ENCODE measurements around the gene DMRTC2. TPM values are rescaled to one million over a fixed set of nuclear protein-coding genes. Genes with fewer than 3 reads are reported as not detected.

Gene DMRTC2
- total RNA-seq, 1 experiment from 2014 or later, result not detected

GRCh38 chr19:41868120-41868988 lies 23.5 kb downstream of the DMRTC2 start:
- H3K36me3 Mint-ChIP-seq, result peaks cover 69% of the 10 kb centered on the region
- POLR2A ChIA-PET, result interaction anchor here (1.2 kb wide), 1 partner anchor 8 kb away, joined by 13 read pairs; the partner anchor contains the start of gene RPS19
- H3K4me3 Mint-ChIP-seq, result no peak overlapping the region
- ATAC-seq (no peak), DNase-seq (ENCODE audit: low spot score) (no peak)
- no peak for TF ChIP-seq AR (CRISPR knock-in tag; IDR thresholded peaks at IDR 0.05)
- TF ChIP-seq STAT6 (CRISPR knock-in tag; conservative IDR thresholded peaks at IDR 0.05; ENCODE audit: low read depth), result no peak
- TF ChIP-seq ZNF671 (CRISPR knock-in tag; IDR thresholded peaks at IDR 0.05), result peak; percentile 10; the same call in 1 of the 2 replicates
- TF ChIP-seq CDX4 (CRISPR knock-in tag; IDR thresholded peaks at IDR 0.05; ENCODE audit: borderline replicate concordance), result no peak
- peaks cover 30% of the 10 kb centered on the region for H3K4me1 Mint-ChIP-seq
- H3K27ac Mint-ChIP-seq, result peak overlapping the region; percentile 97
- no peaks in the 10 kb centered on the region for H3K9me3 Mint-ChIP-seq
- CTCF ChIA-PET, result interaction anchor here (0.6 kb wide), 1 partner anchor 167 kb away, joined by 3 read pairs; no protein-coding TSS in a partner anchor
- no peaks in the 10 kb centered on the region for H3K27me3 Mint-ChIP-seq (ENCODE audit: low read depth)

- Mint-ChIP-seq H3K27ac (peak overlapping the region; percentile 82; the same call in 1 of the 2 replicates), H3K4me1 (peaks cover 28% of the 10 kb centered on the region), H3K4me3 (no peak overlapping the region), H3K27me3 (ENCODE audit: low read depth) (no peaks in the 10 kb centered on the region), H3K36me3 (peaks cover 65% of the 10 kb centered on the region), H3K9me3 (no peaks in the 10 kb centered on the region)
- CTCF ChIA-PET, result no interaction called here
- POLR2A ChIA-PET, result interaction anchor here (1.2 kb wide), 1 partner anchor 9 kb away, joined by 13 read pairs; the partner anchor contains the start of gene RPS19
- DNase-seq (ENCODE audit: low spot score) (no peak), ATAC-seq (no peak)
- TF ChIP-seq ATF3 (CRISPR knock-in tag; conservative IDR thresholded peaks at IDR 0.05), result no peak
Observed at GRCh38 chr19:41868989-41869300, 24.1 kb downstream of the DMRTC2 start.

- ATAC-seq, result no peak
- Mint-ChIP-seq H3K27me3 (ENCODE audit: low read depth) (no peaks in the 10 kb centered on the region), H3K27ac (no peak overlapping the region), H3K4me3 (no peak overlapping the region), H3K4me1 (peaks cover 22% of the 10 kb centered on the region), H3K36me3 (peaks cover 59% of the 10 kb centered on the region), H3K9me3 (no peaks in the 10 kb centered on the region)
- ChIA-PET POLR2A (interaction anchor here (1.2 to 4.3 kb wide), 2 partner anchors 9 kb away, joined by 13 to 30 read pairs; partner anchors contain the start of gene RPS19), CTCF (no interaction called here)
- DNase-seq (ENCODE audit: low spot score), result no peak
- no peak for TF ChIP-seq ZNF219 (CRISPR knock-in tag; IDR thresholded peaks at IDR 0.05; ENCODE audit: borderline replicate concordance)
- TF ChIP-seq PRRX2 (CRISPR knock-in tag; IDR thresholded peaks at IDR 0.05), result no peak
- TF ChIP-seq E2F1 (CRISPR knock-in tag; IDR thresholded peaks at IDR 0.05), result no peak
- no peak for TF ChIP-seq CREM (CRISPR knock-in tag; IDR thresholded peaks at IDR 0.05)
- TF ChIP-seq AR (CRISPR knock-in tag; IDR thresholded peaks at IDR 0.05), result no peak
- no peak for TF ChIP-seq CDX4 (CRISPR knock-in tag; IDR thresholded peaks at IDR 0.05; ENCODE audit: borderline replicate concordance)
- TF ChIP-seq RELA (CRISPR knock-in tag; IDR thresholded peaks at IDR 0.05; ENCODE audit: borderline replicate concordance), result no peak
- TF ChIP-seq ERG (CRISPR knock-in tag; IDR thresholded peaks at IDR 0.05), result no peak
Observed at GRCh38 chr19:41869374-41869955, 24.6 kb downstream of the DMRTC2 start.
